Measurements from ENCODE around the gene ANKK1. TPM values are rescaled to one million over a fixed set of nuclear protein-coding genes. Genes with fewer than 3 reads are reported as not detected.
A peak's percentile ranks its signal among the peaks of the same experiment; 100 is the strongest.

The ANKK1 gene
- total and polyA plus RNA-seq, 2 donors (not counting 1 experiment from before 2014, with no cell fraction given), result not detected

GRCh38 chr11:113446938-113447337, 59.4 kb downstream of the ANKK1 start:
- no peak overlapping the region for H3K27ac ChIP-seq (ENCODE audit: insufficient read depth, low read length)
- H3K4me2 ChIP-seq (ENCODE audit: extremely low read depth, insufficient read depth, low read length), result no peak overlapping the region
- no peaks in the 10 kb centered on the region for H3K9me3 ChIP-seq (ENCODE audit: control insufficient read depth, insufficient read depth, low read depth, low read length)
- no peaks in the 10 kb centered on the region for H3K79me2 ChIP-seq (ENCODE audit: control insufficient read depth, insufficient read depth, low read length)
- no peak overlapping the region for H3K4me3 ChIP-seq (replicated peaks in 1 of 4; ENCODE audit: control extremely low read depth in 1 of 4, insufficient read depth in 1 of 4, low read depth in 3 of 4, low read length in 4 of 4)
- H3K4me1 ChIP-seq (ENCODE audit: control insufficient read depth, extremely low read depth, insufficient read depth, low read length), result no peaks in the 10 kb centered on the region
- DNase-seq (ENCODE audit: low read depth in 2 of 2), result no peak
- H3K36me3 ChIP-seq (ENCODE audit: control insufficient read depth, insufficient read depth, low read length), result no peaks in the 10 kb centered on the region
- no peak overlapping the region for H3K9ac ChIP-seq (ENCODE audit: insufficient read depth, low read length)
- TF ChIP-seq CTCF (conservative IDR thresholded peaks at IDR 0.05 in 1 of 2, IDR thresholded peaks at IDR 0.05 in 1 of 2; ENCODE audit: low read depth in 1 of 2, low read length in 2 of 2) (no peak), EZH2 (IDR thresholded peaks at IDR 0.05; ENCODE audit: low read length, missing control alignments) (no peak)
- no peak overlapping the region for H2AFZ ChIP-seq (ENCODE audit: low read length)
- H4K20me1 ChIP-seq (ENCODE audit: control insufficient read depth, extremely low read depth, insufficient read depth, low read length), result no peaks in the 10 kb centered on the region
- H3K27me3 ChIP-seq (ENCODE audit: control insufficient read depth, insufficient read depth, low read length), result peaks cover 3% of the 10 kb centered on the region

- H3K9me3 ChIP-seq (ENCODE audit: control insufficient read depth, insufficient read depth, low read depth, low read length), result no peaks in the 10 kb centered on the region
- H3K79me2 ChIP-seq (ENCODE audit: control insufficient read depth, insufficient read depth, low read length), result no peaks in the 10 kb centered on the region
- H3K27ac ChIP-seq (ENCODE audit: insufficient read depth, low read length), result no peak overlapping the region
- no peak overlapping the region for H3K9ac ChIP-seq (ENCODE audit: insufficient read depth, low read length)
- no peaks in the 10 kb centered on the region for H4K20me1 ChIP-seq (ENCODE audit: control insufficient read depth, extremely low read depth, insufficient read depth, low read length)
- no peak overlapping the region for H2AFZ ChIP-seq (ENCODE audit: low read length)
- H3K4me1 ChIP-seq (ENCODE audit: control insufficient read depth, extremely low read depth, insufficient read depth, low read length), result no peaks in the 10 kb centered on the region
- DNase-seq (ENCODE audit: low read depth in 2 of 2), result peak in 1 of 2 donors; percentile 85
- no peak overlapping the region for H3K4me2 ChIP-seq (ENCODE audit: extremely low read depth, insufficient read depth, low read length)
- H3K36me3 ChIP-seq (ENCODE audit: control insufficient read depth, insufficient read depth, low read length), result no peaks in the 10 kb centered on the region
- H3K27me3 ChIP-seq (ENCODE audit: control insufficient read depth, insufficient read depth, low read length), result no peaks in the 10 kb centered on the region
- TF ChIP-seq CTCF (conservative IDR thresholded peaks at IDR 0.05 in 1 of 2, IDR thresholded peaks at IDR 0.05 in 1 of 2; ENCODE audit: low read depth in 1 of 2, low read length in 2 of 2) (no peak), EZH2 (IDR thresholded peaks at IDR 0.05; ENCODE audit: low read length, missing control alignments) (no peak)
- H3K4me3 ChIP-seq (replicated peaks in 1 of 4; ENCODE audit: control extremely low read depth in 1 of 4, insufficient read depth in 1 of 4, low read depth in 3 of 4, low read length in 4 of 4), result no peak overlapping the region
Measured at GRCh38 chr11:113447621-113448315, 60.2 kb downstream of the ANKK1 start.

GRCh38 chr11:113448316-113448677, 60.7 kb downstream of the ANKK1 start:
- Histone ChIP-seq H3K27ac (ENCODE audit: insufficient read depth, low read length) (no peak overlapping the region), H3K4me2 (ENCODE audit: extremely low read depth, insufficient read depth, low read length) (no peak overlapping the region), H3K79me2 (ENCODE audit: control insufficient read depth, insufficient read depth, low read length) (no peaks in the 10 kb centered on the region), H3K4me3 (replicated peaks in 1 of 4; ENCODE audit: control extremely low read depth in 1 of 4, insufficient read depth in 1 of 4, low read depth in 3 of 4, low read length in 4 of 4) (no peak overlapping the region), H3K9me3 (ENCODE audit: control insufficient read depth, insufficient read depth, low read depth, low read length) (no peaks in the 10 kb centered on the region), H3K27me3 (ENCODE audit: control insufficient read depth, insufficient read depth, low read length) (no peaks in the 10 kb centered on the region), H4K20me1 (ENCODE audit: control insufficient read depth, extremely low read depth, insufficient read depth, low read length) (no peaks in the 10 kb centered on the region), H2AFZ (ENCODE audit: low read length) (no peak overlapping the region), H3K9ac (ENCODE audit: insufficient read depth, low read length) (no peak overlapping the region), H3K4me1 (ENCODE audit: control insufficient read depth, extremely low read depth, insufficient read depth, low read length) (no peaks in the 10 kb centered on the region), H3K36me3 (ENCODE audit: control insufficient read depth, insufficient read depth, low read length) (no peaks in the 10 kb centered on the region)
- no peak for DNase-seq (ENCODE audit: low read depth in 2 of 2)
- TF ChIP-seq EZH2 (IDR thresholded peaks at IDR 0.05; ENCODE audit: low read length, missing control alignments), result no peak
- TF ChIP-seq CTCF (conservative IDR thresholded peaks at IDR 0.05 in 1 of 2, IDR thresholded peaks at IDR 0.05 in 1 of 2; ENCODE audit: low read depth in 1 of 2, low read length in 2 of 2), result no peak

Measured in fibroblast of lung (primary cell).